ENCODE results near the gene CPHXL2.
A peak's percentile ranks its signal among the peaks of the same experiment; 100 is the strongest.

CPHXL2 gene

DNA sequence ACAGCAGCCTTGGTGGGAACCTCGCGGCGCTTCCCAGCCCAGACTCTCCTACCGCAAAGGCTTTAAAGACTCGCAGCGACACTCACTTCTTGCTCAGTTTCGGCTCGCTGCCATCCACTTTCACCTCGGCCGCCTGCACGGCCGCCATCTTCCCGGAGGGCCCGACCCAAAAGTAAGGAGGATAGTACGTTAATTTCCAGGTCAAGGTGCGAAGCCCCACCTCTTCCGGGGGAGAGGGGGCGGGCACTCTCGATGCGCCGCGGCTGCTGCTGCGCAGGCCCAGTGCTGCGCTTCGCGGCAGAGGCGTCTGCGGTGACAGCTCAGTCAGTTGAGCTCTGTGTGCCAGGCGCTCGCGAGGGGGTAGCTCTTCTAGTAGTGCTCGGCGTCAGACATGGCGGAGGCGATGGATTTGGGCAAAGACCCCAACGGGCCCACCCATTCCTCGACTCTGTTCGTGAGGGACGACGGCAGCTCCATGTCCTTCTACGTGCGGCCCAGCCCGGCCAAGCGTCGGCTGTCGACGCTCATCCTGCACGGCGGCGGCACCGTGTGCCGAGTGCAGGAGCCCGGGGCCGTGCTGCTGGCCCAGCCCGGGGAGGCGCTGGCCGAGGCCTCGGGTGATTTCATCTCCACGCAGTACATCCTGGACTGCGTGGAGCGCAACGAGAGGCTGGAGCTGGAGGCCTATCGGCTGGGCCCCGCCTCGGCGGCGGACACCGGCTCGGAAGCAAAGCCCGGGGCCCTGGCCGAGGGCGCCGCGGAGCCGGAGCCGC is 29.1 kb downstream of the CPHXL2 start, which contains the start of the genes KARS1 and TERF2IP:
TSS of gene KARS1 (minus strand) at position 174 of the 773 bp plus-strand sequence. CDS start at position 148, 26 bp downstream.
TSS of gene TERF2IP (plus strand) at position 282 of the 773 bp plus-strand sequence. CDS start at position 392, 110 bp downstream.
- H3K27ac ChIP-seq (ENCODE audit: poor library complexity, severe bottlenecking), result peak within 1 kb of the TSS; percentile 84
- ATAC-seq (ENCODE audit: low read depth) (peak; percentile 90), DNase-seq (ENCODE audit: low spot score) (peak; percentile 92)
- H3K36me3 ChIP-seq (ENCODE audit: low read depth), result peaks cover 57% of the 10 kb centered on the region
- H3K4me3 ChIP-seq (ENCODE audit: severe bottlenecking), result peak within 1 kb of the TSS; percentile 75
- TF ChIP-seq, protein P1, sequence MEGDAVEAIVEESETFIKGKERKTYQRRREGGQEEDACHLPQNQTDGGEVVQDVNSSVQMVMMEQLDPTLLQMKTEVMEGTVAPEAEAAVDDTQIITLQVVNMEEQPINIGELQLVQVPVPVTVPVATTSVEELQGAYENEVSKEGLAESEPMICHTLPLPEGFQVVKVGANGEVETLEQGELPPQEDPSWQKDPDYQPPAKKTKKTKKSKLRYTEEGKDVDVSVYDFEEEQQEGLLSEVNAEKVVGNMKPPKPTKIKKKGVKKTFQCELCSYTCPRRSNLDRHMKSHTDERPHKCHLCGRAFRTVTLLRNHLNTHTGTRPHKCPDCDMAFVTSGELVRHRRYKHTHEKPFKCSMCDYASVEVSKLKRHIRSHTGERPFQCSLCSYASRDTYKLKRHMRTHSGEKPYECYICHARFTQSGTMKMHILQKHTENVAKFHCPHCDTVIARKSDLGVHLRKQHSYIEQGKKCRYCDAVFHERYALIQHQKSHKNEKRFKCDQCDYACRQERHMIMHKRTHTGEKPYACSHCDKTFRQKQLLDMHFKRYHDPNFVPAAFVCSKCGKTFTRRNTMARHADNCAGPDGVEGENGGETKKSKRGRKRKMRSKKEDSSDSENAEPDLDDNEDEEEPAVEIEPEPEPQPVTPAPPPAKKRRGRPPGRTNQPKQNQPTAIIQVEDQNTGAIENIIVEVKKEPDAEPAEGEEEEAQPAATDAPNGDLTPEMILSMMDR (IDR thresholded peaks at IDR 0.05; ENCODE audit: poor library complexity, severe bottlenecking), result no peak
- no peaks in the 10 kb centered on the region for H3K27me3 ChIP-seq (ENCODE audit: insufficient read depth, poor library complexity, severe bottlenecking)
- H3K9me3 ChIP-seq (ENCODE audit: severe bottlenecking), result no peaks in the 10 kb centered on the region
- peaks cover 17% of the 10 kb centered on the region for H3K4me1 ChIP-seq (ENCODE audit: insufficient read depth, poor library complexity, severe bottlenecking)

DNA sequence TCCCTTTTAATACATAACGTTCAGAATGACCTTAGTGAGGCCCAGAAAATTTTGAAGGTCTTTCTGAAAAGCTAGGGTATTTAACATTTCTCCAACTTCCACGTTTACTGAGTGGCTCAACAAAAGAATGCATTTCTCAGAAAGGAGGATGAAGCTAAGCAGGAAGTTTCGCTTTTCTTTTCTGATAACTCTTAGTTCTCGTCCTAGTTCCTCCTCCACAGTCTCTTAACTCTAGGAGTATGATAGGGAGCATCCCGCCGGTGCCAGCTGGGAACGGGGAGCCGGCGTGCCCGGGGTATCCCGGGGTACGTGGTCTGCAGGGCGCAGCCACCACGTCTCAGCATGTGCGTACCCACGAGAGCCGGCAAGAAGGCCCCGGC is 29.7 kb downstream of the CPHXL2 start:
- ATAC-seq (ENCODE audit: low read depth) (peak; percentile 18), DNase-seq (ENCODE audit: low spot score) (no peak)
- TF ChIP-seq, protein P1 (IDR thresholded peaks at IDR 0.05; ENCODE audit: poor library complexity, severe bottlenecking), result no peak
- Histone ChIP-seq H3K4me1 (ENCODE audit: insufficient read depth, poor library complexity, severe bottlenecking) (peaks cover 17% of the 10 kb centered on the region), H3K4me3 (ENCODE audit: severe bottlenecking) (peak overlapping the region; percentile 75), H3K27ac (ENCODE audit: poor library complexity, severe bottlenecking) (peak overlapping the region; percentile 84), H3K27me3 (ENCODE audit: insufficient read depth, poor library complexity, severe bottlenecking) (no peaks in the 10 kb centered on the region), H3K36me3 (ENCODE audit: low read depth) (peaks cover 56% of the 10 kb centered on the region), H3K9me3 (ENCODE audit: severe bottlenecking) (no peaks in the 10 kb centered on the region)

DNA sequence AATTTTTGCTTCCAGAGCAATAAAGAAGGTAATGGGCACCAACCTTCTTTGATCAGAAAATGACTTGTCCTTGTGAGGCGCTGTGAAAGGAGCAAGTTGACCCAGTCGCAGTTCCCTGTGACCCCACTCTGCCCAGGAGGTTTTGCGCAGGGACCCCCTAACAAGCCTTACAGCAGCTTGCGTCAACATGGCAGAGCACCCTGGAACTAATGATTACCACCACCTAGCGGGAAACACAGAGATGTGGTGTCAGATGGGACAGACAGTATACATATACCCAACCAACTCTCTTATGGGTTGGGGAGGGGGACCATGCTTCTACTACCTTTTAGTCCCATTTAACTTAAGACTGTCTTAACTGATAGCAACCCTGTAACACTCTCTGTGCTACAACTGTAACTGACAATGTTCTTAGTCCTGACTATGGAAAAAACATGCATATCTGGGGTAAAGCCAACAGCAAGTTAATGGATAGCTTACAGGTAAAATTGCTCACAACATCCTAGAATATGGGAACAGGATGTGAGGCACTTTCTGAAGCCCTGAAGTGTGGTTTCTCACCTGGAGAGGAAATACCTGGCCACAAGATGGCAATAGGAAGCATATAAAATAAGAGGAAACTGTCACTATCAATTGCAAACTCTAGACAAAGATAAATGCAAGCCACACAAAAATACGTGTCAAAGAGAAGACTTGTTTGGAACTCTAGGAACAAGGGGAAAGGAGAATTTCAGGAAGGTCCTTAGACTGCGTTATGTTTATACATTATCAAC is 32.4 kb downstream of the CPHXL2 start:
- ATAC-seq (ENCODE audit: low read depth), result no peak
- H3K27me3 ChIP-seq (ENCODE audit: insufficient read depth, poor library complexity, severe bottlenecking), result no peaks in the 10 kb centered on the region
- peaks cover 71% of the 10 kb centered on the region for H3K36me3 ChIP-seq (ENCODE audit: low read depth)

DNA sequence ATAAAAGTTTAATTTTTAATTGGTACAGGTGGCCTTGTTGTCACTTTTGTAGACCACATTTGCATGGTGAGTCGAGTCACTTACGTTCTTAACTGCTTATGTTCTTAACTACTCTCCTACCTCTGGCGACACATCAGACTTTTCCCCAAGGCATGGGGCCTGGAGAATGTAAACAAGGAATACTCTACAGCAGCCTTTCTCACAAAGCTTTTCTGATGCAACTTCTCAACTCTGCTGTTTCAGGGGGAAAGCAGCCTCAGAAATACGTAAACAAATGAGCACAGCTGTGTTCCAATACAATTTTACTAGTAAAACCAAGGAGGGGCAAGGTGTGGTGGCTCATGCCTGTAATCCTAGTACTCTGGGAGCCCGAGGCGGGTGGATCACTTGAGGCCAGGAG is 36.2 kb downstream of the CPHXL2 start:
- Histone ChIP-seq H3K36me3 (ENCODE audit: low read depth) (peaks cover 96% of the 10 kb centered on the region), H3K27ac (ENCODE audit: poor library complexity, severe bottlenecking) (no peak overlapping the region), H3K4me1 (ENCODE audit: insufficient read depth, poor library complexity, severe bottlenecking) (peaks cover 3% of the 10 kb centered on the region), H3K27me3 (ENCODE audit: insufficient read depth, poor library complexity, severe bottlenecking) (no peaks in the 10 kb centered on the region), H3K4me3 (ENCODE audit: severe bottlenecking) (no peak overlapping the region), H3K9me3 (ENCODE audit: severe bottlenecking) (no peaks in the 10 kb centered on the region)
- DNase-seq (ENCODE audit: low spot score) (no peak), ATAC-seq (ENCODE audit: low read depth) (no peak)
- TF ChIP-seq, protein P1 (IDR thresholded peaks at IDR 0.05; ENCODE audit: poor library complexity, severe bottlenecking), result no peak

More for the DNA sequence above, 32.4 kb downstream of the CPHXL2 start:
- no peaks in the 10 kb centered on the region for H3K9me3 ChIP-seq (ENCODE audit: severe bottlenecking)
- H3K4me1 ChIP-seq (ENCODE audit: insufficient read depth, poor library complexity, severe bottlenecking), result peaks cover 3% of the 10 kb centered on the region
- DNase-seq (ENCODE audit: low spot score), result no peak
- no peak overlapping the region for H3K4me3 ChIP-seq (ENCODE audit: severe bottlenecking)
- no peak overlapping the region for H3K27ac ChIP-seq (ENCODE audit: poor library complexity, severe bottlenecking)
- TF ChIP-seq, protein P1 (IDR thresholded peaks at IDR 0.05; ENCODE audit: poor library complexity, severe bottlenecking), result peak; percentile 44

All from RWPE2 (cell line).